ENCODE measurements around the gene PPP2R5C.

DNA sequence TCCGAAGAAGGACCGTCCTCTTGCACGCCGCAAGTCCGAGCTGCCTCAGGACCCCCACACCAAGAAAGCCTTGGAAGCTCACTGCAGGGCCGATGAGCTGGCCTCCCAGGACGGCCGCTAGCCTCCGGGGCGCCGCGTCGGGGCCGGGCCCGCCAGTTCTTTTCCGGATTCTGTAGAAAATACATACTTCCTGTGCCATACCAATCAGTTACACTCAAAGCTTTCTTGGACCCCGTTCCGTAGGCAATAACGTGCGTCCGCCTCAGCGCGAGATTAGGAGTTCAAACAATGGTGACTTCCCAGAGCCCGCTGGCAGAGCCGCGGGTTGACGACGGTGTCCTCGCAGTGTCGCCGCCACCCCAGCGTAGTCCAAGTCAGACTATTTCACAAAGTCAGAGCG, 163.6 kb downstream of the PPP2R5C start:
- TF ChIP-seq TAF1 (IDR thresholded peaks at IDR 0.05; ENCODE audit: low read depth, low read length) (no peak), POLR2AphosphoS5 (IDR thresholded peaks at IDR 0.05; ENCODE audit: low read depth, low read length) (no peak)
